Stimulated activated CD8-positive, alpha-beta memory T cell treated with anti-CD3 and anti-CD28 coated beads, Interleukin-7, amount 100 ng/mL, for 48 hours (primary cell): ENCODE results near the gene TESPA1.

Source experiments
- DNase-seq, 2 donors: peaks; one replicate each; pipeline ENCODE4 v3.0.0-alpha.2; 2020; ENCODE audit warnings: low read depth in 1 of 2; ENCODE audit errors: extremely low read depth in 1 of 2

Gene TESPA1, protein sequence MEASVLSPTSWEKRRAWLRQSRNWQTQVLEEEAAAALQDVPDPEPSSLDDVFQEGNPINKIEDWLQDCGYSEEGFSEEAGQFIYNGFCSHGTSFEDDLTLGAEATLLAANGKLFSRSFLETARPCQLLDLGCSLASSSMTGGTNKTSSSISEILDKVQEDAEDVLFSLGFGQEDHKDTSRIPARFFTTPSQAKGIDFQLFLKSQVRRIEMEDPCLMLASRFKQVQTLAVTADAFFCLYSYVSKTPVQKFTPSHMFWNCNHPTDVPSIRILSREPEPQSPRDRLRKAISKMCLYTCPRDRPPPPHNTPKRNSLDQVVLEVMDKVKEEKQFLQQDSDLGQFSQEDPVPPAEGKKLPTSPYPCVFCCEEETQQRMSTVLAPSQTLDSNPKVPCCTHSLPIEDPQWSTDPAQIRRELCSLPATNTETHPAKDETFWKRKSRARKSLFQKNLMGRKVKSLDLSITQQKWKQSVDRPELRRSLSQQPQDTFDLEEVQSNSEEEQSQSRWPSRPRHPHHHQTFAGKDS

DNA sequence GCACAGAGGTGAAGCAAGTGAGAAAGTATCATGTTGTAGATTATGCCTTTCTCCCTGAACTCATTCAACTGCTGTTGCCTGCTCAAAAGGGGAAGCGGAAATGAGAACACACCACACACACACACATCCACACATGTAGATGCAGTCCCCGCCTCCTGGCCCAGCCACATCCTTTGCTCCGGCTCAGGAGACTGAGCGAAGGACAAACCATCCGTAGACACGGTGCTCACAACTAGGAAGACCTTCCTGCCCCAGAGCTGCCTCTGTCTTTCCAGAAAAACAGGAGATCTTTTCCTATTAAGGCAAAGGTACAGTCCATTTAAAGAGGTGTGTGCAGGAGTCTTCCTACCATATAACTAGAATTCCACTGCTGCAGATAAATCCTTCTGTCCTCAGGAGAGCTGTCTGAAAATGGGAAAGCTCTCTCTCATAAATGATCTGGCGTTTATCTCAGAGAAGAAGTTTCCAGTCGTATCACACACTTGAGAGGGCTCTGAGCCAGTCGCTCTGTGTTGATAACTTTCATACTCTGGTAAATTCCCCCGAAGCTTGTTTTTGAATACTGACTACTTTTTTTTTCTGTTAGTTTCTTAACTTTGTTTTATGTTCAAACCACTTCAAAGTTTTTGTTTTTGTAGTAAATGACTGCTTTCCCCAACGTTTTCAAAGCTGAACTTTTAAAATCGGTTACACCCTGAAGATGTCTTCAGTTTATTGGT is at the start of gene TESPA1:
TSS of gene TESPA1 (minus strand) at position 105 of the 719 bp plus-strand sequence. CDS start 10,200 bp downstream, outside the sequence.
- peak; percentile 56 to 84 for DNase-seq

DNA sequence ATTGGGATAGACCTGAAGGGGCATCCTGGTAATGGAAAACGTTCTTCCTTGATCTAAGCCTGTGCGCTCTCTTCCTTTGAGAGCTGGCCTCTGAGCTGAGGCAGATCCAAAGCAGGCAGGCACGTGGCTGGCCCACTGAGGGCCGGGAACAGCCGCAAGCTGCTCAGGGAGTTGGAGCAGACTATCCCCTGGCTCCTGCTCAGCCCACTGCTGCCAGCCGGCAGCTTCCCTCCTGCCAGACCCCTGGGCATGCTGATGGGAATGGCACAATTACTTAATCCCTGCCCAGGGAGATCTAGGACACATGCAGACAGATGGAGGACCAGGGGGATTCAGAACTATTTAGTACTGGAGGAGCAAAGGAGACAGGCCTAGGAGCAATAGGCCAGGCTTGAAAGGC is 49.7 kb upstream of the TESPA1 start:
- no peak for DNase-seq

DNA sequence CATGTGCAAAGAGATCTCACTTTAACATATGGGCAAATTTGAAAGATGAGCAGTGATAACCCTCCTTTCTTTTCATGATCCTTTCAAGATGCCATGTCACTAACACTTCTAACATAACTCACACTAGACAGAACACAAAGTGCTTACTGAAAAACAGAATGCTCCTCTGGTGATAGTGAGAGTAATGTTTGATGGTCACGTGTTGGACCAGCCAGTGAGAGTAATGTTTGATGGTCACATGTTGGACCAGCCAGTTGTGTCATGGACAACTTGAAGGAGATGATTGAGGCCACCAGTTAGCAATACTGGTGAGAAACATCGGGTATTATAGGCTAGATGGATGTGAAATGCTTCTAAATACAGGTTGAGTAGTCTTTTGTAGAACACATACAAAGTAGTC is 40.9 kb upstream of the TESPA1 start:
- no peak for DNase-seq

DNA sequence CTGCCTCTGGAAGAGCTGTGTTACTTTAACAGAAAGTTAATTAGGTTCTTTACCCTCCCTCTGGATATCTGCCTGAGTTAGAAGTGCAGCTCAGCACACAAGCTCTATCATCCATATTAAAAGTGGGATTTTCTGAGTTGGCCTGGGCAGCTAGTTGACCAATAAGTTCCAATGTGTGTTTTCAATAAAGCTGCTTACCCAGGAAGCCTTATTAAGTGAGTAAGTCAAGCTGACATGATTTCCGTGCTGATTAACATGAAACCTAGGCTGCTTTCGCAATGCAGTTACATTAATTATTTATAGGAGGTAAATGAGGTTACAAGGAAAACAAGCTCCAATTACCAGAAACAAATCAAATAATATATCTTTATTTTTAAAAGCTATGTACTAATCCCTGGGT is 40.0 kb upstream of the TESPA1 start:
- DNase-seq = no peak

DNA sequence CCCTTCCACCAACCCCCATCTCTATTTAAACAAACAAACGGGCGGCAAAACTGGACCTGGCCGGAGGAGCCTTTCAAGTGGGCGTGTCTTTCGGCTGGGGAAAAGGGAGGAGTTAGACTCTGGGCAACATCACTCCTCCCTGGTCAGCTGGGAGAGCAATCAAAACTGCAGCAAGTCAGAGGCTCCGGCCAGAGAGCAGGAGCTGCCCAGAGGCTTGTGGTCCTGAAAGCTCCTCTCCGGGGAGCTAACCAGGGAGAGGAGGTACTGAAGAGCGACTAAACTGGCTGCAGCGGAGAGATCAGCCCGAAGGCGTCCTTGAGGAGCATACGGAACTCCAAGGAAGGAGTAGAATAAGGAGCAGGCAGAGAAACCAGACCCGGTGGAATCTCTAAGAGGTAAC is 35.2 kb upstream of the TESPA1 start, which contains the start of gene NEUROD4:
TSS of gene NEUROD4 (plus strand) at position 191 of the 400 bp plus-strand sequence. CDS start 6,466 bp downstream, outside the sequence.
- no peak for DNase-seq

DNA sequence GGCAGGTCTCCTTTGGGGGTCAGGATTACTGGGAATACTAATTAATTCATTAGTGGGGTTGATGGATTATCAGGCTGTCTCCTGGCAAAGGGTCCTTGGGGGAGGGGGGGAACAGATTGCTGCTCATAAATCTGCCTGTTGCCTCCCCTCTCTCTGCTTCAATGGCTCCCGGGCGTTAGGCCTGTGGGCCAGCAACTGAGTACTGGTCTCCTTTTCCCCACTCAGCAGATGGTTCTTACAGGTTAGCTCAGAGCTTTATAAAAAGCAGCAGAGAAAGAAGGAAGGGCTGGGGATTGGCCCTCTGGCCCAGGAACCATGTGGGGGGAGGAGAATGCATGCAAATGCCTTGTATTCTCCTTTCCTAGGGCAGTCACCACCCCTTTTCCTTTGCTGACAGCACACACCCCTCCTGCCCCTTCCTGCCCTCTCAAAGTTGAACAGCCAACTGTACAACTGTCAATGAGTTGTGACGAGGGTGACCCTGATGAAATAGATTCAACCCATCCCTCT is 32.9 kb upstream of the TESPA1 start:
- no peak for DNase-seq

DNA sequence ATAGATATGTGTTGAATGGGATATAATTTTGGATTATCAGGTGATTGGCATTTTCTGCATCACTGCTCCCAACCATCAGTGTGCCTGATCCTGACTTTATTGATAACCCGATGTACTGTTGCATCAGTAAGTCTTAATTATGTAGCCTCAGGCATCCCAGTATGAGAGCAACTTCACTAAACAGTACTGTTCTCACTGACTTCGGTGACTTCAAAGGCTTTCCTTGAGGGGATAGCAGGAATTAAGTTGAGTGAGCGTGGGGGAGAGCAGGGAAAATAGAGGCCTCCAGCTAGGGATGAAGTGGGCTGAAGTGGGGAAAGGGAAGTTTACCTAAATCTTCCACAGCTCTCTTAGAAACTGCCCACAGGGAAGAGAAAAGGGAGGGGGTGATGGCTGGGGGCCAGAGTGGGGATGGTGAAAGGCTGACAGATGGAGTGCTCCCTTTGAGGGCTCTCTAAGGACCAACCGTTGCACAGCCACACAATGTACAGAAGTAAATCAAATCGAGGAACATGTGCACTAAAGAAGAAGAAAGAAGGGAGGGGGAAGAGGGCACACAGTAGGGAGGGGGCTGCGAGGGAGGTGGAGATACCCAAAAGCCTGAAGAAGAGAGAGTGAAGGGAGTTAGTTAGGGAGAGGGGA is 24.5 kb upstream of the TESPA1 start:
- DNase-seq = no peak

DNA sequence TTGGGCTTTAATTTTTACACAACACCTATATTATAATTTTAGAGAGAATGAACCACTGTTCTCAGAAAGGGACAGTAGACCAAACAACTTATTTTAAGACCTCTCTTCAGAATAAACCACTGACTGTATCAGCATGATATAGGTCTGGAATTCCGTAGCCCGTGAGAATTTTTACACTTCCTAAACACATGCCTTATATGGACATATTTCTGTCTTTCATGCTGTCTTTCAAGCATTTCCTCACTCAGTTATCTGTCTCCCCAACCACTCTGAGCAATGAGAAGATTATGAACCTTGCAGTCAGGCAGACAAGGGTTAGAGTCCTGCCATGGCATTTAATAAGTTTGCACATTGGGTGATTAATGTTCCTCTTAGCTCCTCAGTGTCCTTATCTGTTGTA is 17.8 kb upstream of the TESPA1 start:
- no peak for DNase-seq

DNA sequence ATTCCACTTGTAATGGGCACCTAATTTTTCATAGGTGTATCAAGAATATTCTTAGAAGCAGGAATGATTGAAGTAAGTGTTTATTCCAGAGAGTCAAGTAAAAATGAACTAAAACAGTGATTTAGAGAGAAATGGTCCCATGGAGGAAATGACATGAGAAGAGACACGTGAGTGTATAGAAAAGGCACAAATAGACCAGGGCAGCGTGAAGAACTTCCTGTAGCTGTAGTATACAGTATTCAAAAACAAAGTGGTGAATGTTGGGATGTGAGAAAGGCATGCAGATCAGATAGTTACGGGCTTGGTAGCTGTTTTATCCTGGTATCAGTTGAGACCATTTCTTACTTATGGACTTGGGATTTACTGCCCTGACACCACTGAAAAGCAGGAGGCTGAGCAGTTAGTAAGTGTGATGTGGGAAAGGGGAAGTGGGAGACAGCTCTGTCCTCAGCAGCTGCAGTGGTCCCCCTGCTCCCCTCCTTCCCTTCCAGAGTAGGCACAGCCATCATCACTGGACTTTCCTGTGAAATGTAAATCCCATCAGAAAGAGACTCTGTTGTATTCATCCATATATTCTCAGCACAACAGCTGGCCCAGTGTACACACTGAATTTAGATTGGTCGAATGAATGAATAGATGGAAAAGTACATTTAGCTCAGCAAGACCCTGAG is 16.8 kb upstream of the TESPA1 start:
- no peak for DNase-seq

DNA sequence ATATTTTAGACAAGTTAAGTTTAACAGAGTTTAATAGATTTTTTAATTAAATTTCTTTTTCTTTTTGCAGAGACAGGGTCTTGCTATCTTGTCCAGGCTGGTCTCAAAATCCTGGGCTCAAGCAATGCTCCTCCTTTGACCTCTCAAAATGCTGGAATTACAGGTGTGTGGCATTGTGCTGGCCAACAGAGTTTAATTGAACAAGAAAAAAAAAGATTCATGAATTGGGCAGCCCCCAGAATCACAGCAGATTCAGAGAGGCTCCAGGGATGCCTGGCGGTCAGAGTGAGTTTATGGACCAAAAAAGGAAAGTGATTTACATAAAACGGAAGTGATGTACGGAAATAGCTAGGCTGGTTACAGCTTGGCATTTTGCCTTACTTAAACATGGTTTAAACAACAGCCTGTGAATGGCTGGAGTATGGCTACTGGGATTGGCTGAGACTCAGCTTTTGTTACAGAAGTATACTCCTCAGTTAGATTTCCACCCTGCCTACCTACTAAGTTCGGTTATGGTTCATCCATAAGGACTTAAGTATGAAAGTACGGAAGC is 14.5 kb upstream of the TESPA1 start:
- no peak for DNase-seq

DNA sequence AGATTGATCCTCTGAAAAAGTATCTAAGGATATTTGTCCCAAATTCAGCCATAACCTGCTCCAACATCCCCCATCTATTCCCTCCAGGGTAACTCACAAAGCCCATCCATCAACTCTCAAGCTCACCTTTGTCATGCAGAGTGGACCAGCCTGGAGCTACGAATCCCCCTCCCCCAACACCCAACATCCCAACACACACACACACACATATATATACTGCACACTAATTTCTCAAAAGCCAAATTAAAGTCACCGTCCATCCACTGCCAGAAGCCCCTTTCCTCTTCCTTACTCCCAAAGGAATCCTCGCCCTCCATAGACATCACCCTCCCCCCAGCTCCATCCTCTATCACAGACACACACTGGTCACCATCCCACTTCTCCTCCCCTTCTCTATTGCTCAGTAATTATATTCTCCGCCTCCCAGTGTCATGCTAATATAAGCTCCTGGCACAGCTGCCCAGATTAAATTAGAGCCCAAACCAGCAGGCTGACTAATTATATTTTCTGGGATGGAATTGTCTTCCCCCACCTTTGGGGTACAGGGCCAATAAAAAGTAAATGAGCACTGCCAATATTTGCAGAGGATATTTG is 13.5 kb upstream of the TESPA1 start:
- no peak for DNase-seq

DNA sequence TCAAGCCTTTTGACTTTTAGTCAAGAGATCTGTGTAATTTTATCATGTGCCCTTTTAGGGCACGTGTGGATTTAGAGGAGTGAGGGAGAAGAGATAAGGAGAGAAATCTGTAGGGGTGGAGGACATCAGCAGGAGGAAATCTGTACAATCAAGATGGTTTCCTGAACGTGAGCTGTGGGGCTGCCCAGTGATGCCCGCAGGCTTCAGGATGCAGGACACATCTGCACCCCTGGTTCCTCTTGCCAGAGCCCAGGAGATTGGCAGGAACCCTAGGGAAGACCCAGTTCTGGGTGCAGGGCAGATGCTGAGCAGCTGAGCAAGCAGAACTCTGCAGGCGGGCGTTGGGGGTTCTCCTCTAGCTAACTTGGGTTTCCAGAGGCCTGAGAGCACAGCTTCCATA is 11.6 kb upstream of the TESPA1 start:
- no peak for DNase-seq

DNA sequence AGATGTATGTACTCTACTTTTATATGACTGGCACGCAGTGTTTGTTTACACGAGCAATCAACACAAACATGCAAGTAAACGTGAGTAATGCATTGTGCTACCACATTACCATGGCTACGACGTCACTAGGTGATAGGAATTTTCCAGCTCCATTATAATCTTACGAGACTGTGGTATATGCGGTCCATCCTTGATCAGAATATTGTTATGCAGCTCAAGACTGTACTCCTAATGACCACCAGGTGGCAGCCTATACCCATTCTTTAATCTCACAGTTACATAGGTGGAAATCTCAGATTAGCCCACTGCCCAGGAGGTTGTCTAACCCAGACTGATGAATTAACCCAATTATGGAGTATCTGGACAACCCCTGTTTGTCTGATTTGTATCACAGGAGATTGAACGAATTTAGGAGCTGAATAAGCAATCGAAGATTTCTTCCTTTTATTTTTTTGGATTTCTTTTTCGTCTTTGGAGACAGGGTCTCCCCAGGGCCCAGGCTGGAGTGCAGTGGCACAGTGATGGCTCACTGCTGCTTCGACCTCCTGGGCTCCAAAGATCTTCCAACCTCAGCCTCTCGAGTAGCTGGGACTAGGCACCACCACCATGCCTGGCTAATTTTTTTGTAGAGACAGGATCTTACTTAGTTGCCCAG is 8.7 kb upstream of the TESPA1 start:
- DNase-seq = no peak

DNA sequence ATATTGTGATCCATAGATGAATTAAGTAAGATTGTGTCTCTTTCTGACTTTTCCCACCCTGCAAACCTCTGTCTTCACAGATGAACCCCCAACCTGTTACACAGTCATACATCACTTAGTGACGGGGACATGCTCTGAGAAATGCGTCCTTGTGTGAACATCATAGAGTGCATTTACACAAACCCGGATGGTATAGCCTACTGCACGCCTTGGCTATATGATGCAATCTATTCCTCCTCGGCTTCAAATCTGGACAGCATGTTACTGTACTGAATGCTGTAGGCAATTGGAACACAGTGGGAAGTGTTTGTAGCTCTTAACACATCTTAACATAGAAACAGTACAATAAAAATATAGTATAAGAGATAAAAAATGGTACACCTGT is 7.4 kb upstream of the TESPA1 start:
- no peak for DNase-seq

DNA sequence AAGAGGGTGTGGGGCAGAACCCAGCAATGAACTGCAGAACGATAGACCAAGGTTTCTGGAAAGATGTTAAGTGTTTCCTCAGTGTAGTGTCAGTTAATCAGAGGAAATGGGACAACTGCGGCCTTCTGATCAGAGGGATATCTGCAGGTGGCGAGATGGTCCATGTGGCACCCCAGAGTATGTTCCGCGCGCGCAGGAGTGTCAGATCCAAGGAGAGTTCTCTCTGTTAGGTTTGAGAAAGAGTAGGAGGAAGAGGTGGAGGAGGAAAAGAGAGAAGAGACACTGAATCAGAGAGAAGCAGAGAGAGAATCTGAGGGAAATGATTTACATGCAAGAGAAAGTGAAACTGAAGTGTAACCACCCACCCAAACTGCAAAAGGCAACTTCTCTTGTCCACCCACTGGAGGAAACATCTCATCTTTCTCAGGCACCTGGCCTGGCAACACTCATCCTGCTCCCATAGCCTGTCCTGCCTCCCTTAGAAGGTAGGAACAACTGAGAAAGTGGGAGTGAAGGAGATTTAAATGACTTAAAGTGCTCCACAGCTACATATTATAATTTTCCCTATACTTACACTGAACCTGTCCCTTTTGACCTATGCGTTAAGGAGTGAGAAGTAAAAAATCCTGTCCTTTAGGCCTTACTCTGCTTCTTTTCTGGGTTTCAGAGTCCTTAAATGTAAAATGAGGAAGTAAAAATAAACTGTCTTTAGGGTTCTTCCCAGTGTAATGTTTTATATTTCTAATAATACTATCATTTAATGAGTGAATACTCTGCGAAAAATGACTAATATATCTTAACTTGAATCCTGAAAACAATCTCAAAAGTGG is 6.8 kb upstream of the TESPA1 start:
- DNase-seq = no peak

DNA sequence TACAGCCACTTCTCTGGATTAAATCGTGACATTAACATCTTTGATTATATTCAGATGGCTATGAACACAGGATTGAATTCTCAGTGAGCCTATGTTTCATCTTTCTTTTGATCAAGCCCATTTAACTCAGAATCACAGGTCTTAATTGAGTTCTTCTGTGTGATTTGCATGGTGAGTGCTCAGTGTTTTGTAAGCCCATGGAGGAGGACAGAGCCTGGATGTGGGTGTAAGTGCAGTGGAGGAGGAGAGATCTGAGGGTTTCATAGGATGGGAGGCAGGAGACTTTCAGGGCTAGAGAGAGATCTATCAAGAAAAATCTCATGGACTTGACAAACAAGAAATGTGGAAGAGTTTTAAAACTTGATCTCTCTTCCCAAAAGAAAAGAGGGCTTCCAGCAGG is 5.3 kb upstream of the TESPA1 start:
- no peak for DNase-seq

DNA sequence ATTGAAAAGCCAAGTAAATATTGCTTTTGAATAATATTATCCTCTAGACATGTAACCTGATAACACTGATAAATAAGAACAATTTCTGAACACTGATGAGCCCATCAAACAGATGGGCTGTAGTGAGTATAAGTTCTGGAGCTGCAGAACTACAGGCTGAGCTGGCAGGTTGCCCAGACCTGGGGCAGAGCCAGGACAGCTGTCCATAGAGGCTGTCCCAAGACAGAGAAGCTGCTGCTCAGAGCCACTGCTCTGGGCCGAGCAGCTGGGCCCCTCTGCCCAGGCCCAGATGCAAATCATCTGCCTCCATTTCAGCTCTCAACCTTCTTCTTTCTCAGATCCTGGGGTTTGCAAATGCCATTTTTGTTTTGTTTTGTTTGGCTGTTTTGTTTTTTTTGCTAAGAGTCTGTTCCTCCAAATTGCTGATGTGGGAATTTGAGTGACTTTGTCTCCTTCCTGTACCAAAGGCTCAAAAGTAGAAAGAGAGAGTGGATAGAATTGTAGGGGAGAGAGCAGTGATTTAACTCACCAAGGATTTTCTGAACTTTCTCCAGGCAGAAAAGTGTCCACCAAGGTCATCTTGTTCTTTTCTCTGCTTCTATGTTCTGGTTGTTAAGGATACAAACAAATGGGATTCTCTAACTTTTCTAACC is 4.0 kb upstream of the TESPA1 start:
- no peak for DNase-seq

DNA sequence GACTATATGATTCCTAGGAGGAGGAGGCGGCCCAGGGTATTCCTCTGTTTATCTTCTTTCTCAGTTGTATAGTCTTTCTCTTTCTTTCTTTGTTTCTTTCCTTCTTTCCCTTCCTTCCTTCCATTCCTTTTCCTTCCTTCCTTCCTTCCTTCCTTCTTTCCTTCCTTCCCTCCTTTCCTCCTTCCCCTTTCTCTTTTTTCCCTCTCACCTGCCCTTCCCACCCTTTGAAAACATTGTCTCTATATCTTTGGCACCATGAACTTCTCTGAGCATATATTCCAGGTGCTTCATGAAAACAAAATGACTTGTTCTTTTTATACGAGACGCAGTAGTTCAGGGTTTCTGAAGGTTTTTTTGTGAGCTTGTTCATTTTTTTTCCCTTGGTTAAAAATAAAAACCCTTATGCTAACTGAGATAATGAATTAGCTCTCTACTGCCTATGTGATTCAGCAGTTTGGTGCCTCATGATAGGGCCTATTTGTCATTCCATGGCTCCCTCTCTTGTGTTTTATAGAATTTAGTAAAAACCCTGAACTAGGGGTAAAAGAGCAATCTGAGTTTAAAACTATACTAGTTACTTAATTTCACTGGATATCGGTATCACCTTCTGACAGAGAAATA is 3.2 kb upstream of the TESPA1 start:
- no peak for DNase-seq
